Measurements from ENCODE around the gene CDH3.

The CDH3 gene

GRCh38 chr16:68642436-68643101 lies 2.5 kb upstream of the CDH3 start:
- TF ChIP-seq POLR2A (IDR thresholded peaks at IDR 0.05; ENCODE audit: low read length) (no peak), GATA1 (IDR thresholded peaks at IDR 0.05; ENCODE audit: low read depth, low read length) (no peak)
- DNase-seq, result no peak

GRCh38 chr16:68643227-68643626 lies 1.9 kb upstream of the CDH3 start:
- TF ChIP-seq POLR2A (IDR thresholded peaks at IDR 0.05; ENCODE audit: low read length) (no peak), GATA1 (IDR thresholded peaks at IDR 0.05; ENCODE audit: low read depth, low read length) (no peak)
- no peak for DNase-seq

GRCh38 chr16:68643847-68644246 lies 1.3 kb upstream of the CDH3 start:
- TF ChIP-seq GATA1 (IDR thresholded peaks at IDR 0.05; ENCODE audit: low read depth, low read length), result no peak
- TF ChIP-seq POLR2A (IDR thresholded peaks at IDR 0.05; ENCODE audit: low read length), result no peak
- no peak for DNase-seq

GRCh38 chr16:68644296-68644695 lies 814 bp upstream of the CDH3 start:
- no peak for TF ChIP-seq POLR2A (IDR thresholded peaks at IDR 0.05; ENCODE audit: low read length)
- TF ChIP-seq GATA1 (IDR thresholded peaks at IDR 0.05; ENCODE audit: low read depth, low read length), result no peak
- no peak for DNase-seq

- TF ChIP-seq GATA1 (IDR thresholded peaks at IDR 0.05; ENCODE audit: low read depth, low read length) (no peak), POLR2A (IDR thresholded peaks at IDR 0.05; ENCODE audit: low read length) (no peak)
- DNase-seq, result no peak
Observed at GRCh38 chr16:68645494-68646388, 631 bp downstream of the CDH3 start.

GRCh38 chr16:68646953-68647659 lies 2.0 kb downstream of the CDH3 start:
- TF ChIP-seq GATA1 (IDR thresholded peaks at IDR 0.05; ENCODE audit: low read depth, low read length) (no peak), POLR2A (IDR thresholded peaks at IDR 0.05; ENCODE audit: low read length) (no peak)
- DNase-seq, result no peak

- TF ChIP-seq GATA1 (IDR thresholded peaks at IDR 0.05; ENCODE audit: low read depth, low read length) (no peak), POLR2A (IDR thresholded peaks at IDR 0.05; ENCODE audit: low read length) (no peak)
Observed at GRCh38 chr16:68651136-68651535, 6.0 kb downstream of the CDH3 start.

GRCh38 chr16:68652659-68653058 lies 7.5 kb downstream of the CDH3 start:
- DNase-seq, result no peak
- TF ChIP-seq GATA1 (IDR thresholded peaks at IDR 0.05; ENCODE audit: low read depth, low read length) (no peak), POLR2A (IDR thresholded peaks at IDR 0.05; ENCODE audit: low read length) (no peak)

More at GRCh38 chr16:68651136-68651535, 6.0 kb downstream of the CDH3 start:
- DNase-seq, result no peak

GRCh38 chr16:68655806-68656205 lies 10.7 kb downstream of the CDH3 start:
- no peak for DNase-seq
- TF ChIP-seq GATA1 (IDR thresholded peaks at IDR 0.05; ENCODE audit: low read depth, low read length), result no peak
- no peak for TF ChIP-seq POLR2A (IDR thresholded peaks at IDR 0.05; ENCODE audit: low read length)

GRCh38 chr16:68656751-68657150 lies 11.6 kb downstream of the CDH3 start:
- no peak for DNase-seq
- TF ChIP-seq POLR2A (IDR thresholded peaks at IDR 0.05; ENCODE audit: low read length) (no peak), GATA1 (IDR thresholded peaks at IDR 0.05; ENCODE audit: low read depth, low read length) (no peak)

- TF ChIP-seq GATA1 (IDR thresholded peaks at IDR 0.05; ENCODE audit: low read depth, low read length) (no peak), POLR2A (IDR thresholded peaks at IDR 0.05; ENCODE audit: low read length) (no peak)
- DNase-seq, result no peak
Observed at GRCh38 chr16:68658341-68658973, 13.3 kb downstream of the CDH3 start.

- DNase-seq, result no peak
- TF ChIP-seq POLR2A (IDR thresholded peaks at IDR 0.05; ENCODE audit: low read length) (no peak), GATA1 (IDR thresholded peaks at IDR 0.05; ENCODE audit: low read depth, low read length) (no peak)
Observed at GRCh38 chr16:68658974-68659360, 13.9 kb downstream of the CDH3 start.

GRCh38 chr16:68659412-68660358 lies 14.6 kb downstream of the CDH3 start:
- no peak for DNase-seq
- TF ChIP-seq GATA1 (IDR thresholded peaks at IDR 0.05; ENCODE audit: low read depth, low read length) (no peak), POLR2A (IDR thresholded peaks at IDR 0.05; ENCODE audit: low read length) (no peak)
